CD8-positive, alpha-beta memory T cell (primary cell): Measurements from ENCODE around the gene CBX3. TPM values are rescaled to one million over a fixed set of nuclear protein-coding genes. Genes with fewer than 3 reads are reported as not detected.
A peak's percentile ranks its signal among the peaks of the same experiment; 100 is the strongest.

ENCODE experiments used
- CTCF ChIA-PET: fragments of 350-600 bp; sonication (Branson Sonifier 250); formaldehyde crosslinking; loops from one replicate; lab custom pipeline; 2021; ENCODE audit warnings: antibody characterized with exemption; lab: Charles Lee
- POLR2A ChIA-PET: fragments of 350-600 bp; sonication (Branson Sonifier 250); formaldehyde crosslinking; loops from one replicate; lab custom pipeline; 2021; ENCODE audit warnings: antibody characterized with exemption; lab: Charles Lee
- DNase-seq, 5 donors: peaks; one replicate each; pipeline versions ENCODE4 v3.0.0 to v3.0.0-alpha.2; 2020 to 2022; ENCODE audit warnings: mixed read lengths in 1 of 5
- H3K27ac ChIP-seq: one replicate; pipeline ENCODE4 v1.7.0; 2013; ENCODE audit warnings: low read depth, mild to moderate bottlenecking, low read length, moderate library complexity
- H3K27me3 ChIP-seq: 2 replicates; pipeline ENCODE4 v1.7.0; 2013; ENCODE audit warnings: low read length, mild to moderate bottlenecking; ENCODE audit not compliant: insufficient read depth, poor library complexity, severe bottlenecking
- H3K36me3 ChIP-seq: 2 replicates; pipeline ENCODE4 v1.7.0; 2013; ENCODE audit warnings: mild to moderate bottlenecking, low read length, moderate library complexity; ENCODE audit not compliant: insufficient read depth
- H3K4me1 ChIP-seq: 2 replicates; pipeline ENCODE4 v1.7.0; 2013; ENCODE audit warnings: mild to moderate bottlenecking, low read length, moderate library complexity; ENCODE audit not compliant: insufficient read depth
- H3K4me3 ChIP-seq: 2 replicates; pipeline ENCODE4 v1.7.0; 2013; ENCODE audit warnings: mild to moderate bottlenecking, low read length
- H3K9me3 ChIP-seq: 2 replicates; pipeline ENCODE4 v1.7.0; 2013; ENCODE audit warnings: mild to moderate bottlenecking, low read length
- H3K27ac Mint-ChIP-seq, 8 donors: one replicate each; pipeline ENCODE4 v1.8.0; 2020 to 2021; ENCODE audit warnings: mixed read lengths in 8 of 8, mild to moderate bottlenecking in 6 of 8, inconsistent platforms in 3 of 8, moderate library complexity in 3 of 8
- H3K27me3 Mint-ChIP-seq, 2 donors: one replicate each; pipeline ENCODE4 v1.8.0; 2020 to 2021; ENCODE audit warnings: mixed read lengths in 2 of 2, mild to moderate bottlenecking in 1 of 2, moderate library complexity in 1 of 2
- H3K36me3 Mint-ChIP-seq, 3 donors: one replicate each; pipeline ENCODE4 v1.8.0; 2020 to 2021; ENCODE audit warnings: mixed read lengths in 3 of 3, inconsistent platforms in 1 of 3, mild to moderate bottlenecking in 1 of 3
- H3K4me1 Mint-ChIP-seq, 3 donors: one replicate each; pipeline ENCODE4 v1.8.0; 2020 to 2021; ENCODE audit warnings: mixed read lengths in 3 of 3, inconsistent platforms in 1 of 3, mild to moderate bottlenecking in 1 of 3
- H3K4me3 Mint-ChIP-seq, 7 donors: one replicate each; pipeline ENCODE4 v1.8.0; 2020 to 2021; ENCODE audit warnings: mixed read lengths in 7 of 7, mild to moderate bottlenecking in 6 of 7, moderate library complexity in 4 of 7, inconsistent platforms in 2 of 7
- H3K9me3 Mint-ChIP-seq, 5 donors: one replicate each; pipeline ENCODE4 v1.8.0; 2020 to 2022; ENCODE audit warnings: mixed read lengths in 5 of 5, mild to moderate bottlenecking in 3 of 5, moderate library complexity in 2 of 5, inconsistent platforms in 1 of 5
- polyA plus RNA-seq: library from polyadenylated mRNA; unstranded; fragments of 300-500 nt; fragmentation: Illumina TruSeq; gene quantifications from one replicate; pipeline ENCODE4 v1.2.3, GENCODE V29; 2021
- total RNA-seq, 2 experiments: library from RNA; stranded (reverse); gene quantifications; one replicate each; pipeline ENCODE4 v1.2.3, GENCODE V29; 2021

The CBX3 gene
- total and polyA plus RNA-seq, 3 experiments from 2014 or later: 107 to 296 (median 293) TPM

- peaks cover 39 to 76% (median 42%) of the 10 kb centered on the region in 3 donors for H3K36me3 Mint-ChIP-seq
Observed at GRCh38 chr7:26198781-26199169, 2.8 kb upstream of the CBX3 start.

GRCh38 chr7:26199301-26200037, 2.1 kb upstream of the CBX3 start:
- H3K4me3 ChIP-seq: peak overlapping the region; percentile 94
- DNase-seq: peak in 4 of 5 donors; percentile 52 to 83 (median 64)
- H3K4me1 Mint-ChIP-seq: peaks cover 50 to 60% (median 55%) of the 10 kb centered on the region in 3 donors
- peak overlapping the region; percentile 92 to 100 (median 99) for H3K4me3 Mint-ChIP-seq
- no peaks in the 10 kb centered on the region for H3K9me3 ChIP-seq
- ChIA-PET CTCF (interaction anchor here (1.0 to 10.1 kb wide), 14 partner anchors 9 to 307 kb away, joined by 3 to 94 read pairs (median 8); partner anchors contain the start of genes NFE2L3 and SNX10), POLR2A (interaction anchor here (0.6 to 6.1 kb wide), 13 partner anchors 7 to 109 kb away, joined by 3 to 55 read pairs (median 5); partner anchors contain the start of genes NFE2L3 and SNX10)
- H3K36me3 Mint-ChIP-seq: peaks cover 35 to 69% (median 37%) of the 10 kb centered on the region in 3 donors
- peaks cover 0 to 14% of the 10 kb centered on the region in 2 donors for H3K27me3 Mint-ChIP-seq
- H3K36me3 ChIP-seq: peaks cover 45% of the 10 kb centered on the region
- H3K27ac ChIP-seq: peak overlapping the region; percentile 93
- H3K9me3 Mint-ChIP-seq: peaks cover 0 to 5% (median 0%) of the 10 kb centered on the region in 5 donors
- H3K27ac Mint-ChIP-seq: peak overlapping the region; percentile 95 to 100 (median 98)
- peaks cover 41% of the 10 kb centered on the region for H3K4me1 ChIP-seq
- H3K27me3 ChIP-seq: no peaks in the 10 kb centered on the region

More at GRCh38 chr7:26198781-26199169, 2.8 kb upstream of the CBX3 start:
- H3K27ac Mint-ChIP-seq: peak overlapping the region; percentile 95 to 100 (median 98)
- peak overlapping the region; percentile 94 for H3K4me3 ChIP-seq
- ChIA-PET POLR2A (interaction anchor here (0.6 to 6.1 kb wide), 8 partner anchors 11 to 120 kb away, joined by 3 to 55 read pairs (median 5); partner anchors contain the start of gene NFE2L3), CTCF (interaction anchor here (0.7 to 10.1 kb wide), 18 partner anchors 10 to 306 kb away, joined by 3 to 94 read pairs (median 5); partner anchors contain the start of genes NFE2L3 and SNX10)
- H3K27ac ChIP-seq: peak overlapping the region; percentile 93
- peak overlapping the region; percentile 92 to 100 (median 99) for H3K4me3 Mint-ChIP-seq
- peaks cover 42% of the 10 kb centered on the region for H3K4me1 ChIP-seq
- H3K9me3 Mint-ChIP-seq: peaks cover 0 to 5% (median 0%) of the 10 kb centered on the region in 5 donors
- H3K9me3 ChIP-seq: no peaks in the 10 kb centered on the region
- no peaks in the 10 kb centered on the region for H3K27me3 ChIP-seq
- H3K36me3 ChIP-seq: peaks cover 49% of the 10 kb centered on the region
- no peak for DNase-seq
- H3K4me1 Mint-ChIP-seq: peaks cover 51 to 60% (median 55%) of the 10 kb centered on the region in 3 donors
- H3K27me3 Mint-ChIP-seq: peaks cover 0 to 14% of the 10 kb centered on the region in 2 donors

- CTCF ChIA-PET: interaction anchor here (1.3 to 10.1 kb wide), 8 partner anchors 8 to 307 kb away, joined by 4 to 94 read pairs (median 9); partner anchors contain the start of gene NFE2L3
- peaks cover 0 to 5% (median 0%) of the 10 kb centered on the region in 5 donors for H3K9me3 Mint-ChIP-seq
- POLR2A ChIA-PET: interaction anchor here (0.7 to 6.1 kb wide), 11 partner anchors 8 to 94 kb away, joined by 3 to 55 read pairs (median 4); partner anchors contain the start of genes NFE2L3 and SNX10
- peaks cover 0 to 14% of the 10 kb centered on the region in 2 donors for H3K27me3 Mint-ChIP-seq
- Histone ChIP-seq H3K27ac (peak overlapping the region; percentile 93), H3K4me3 (peak overlapping the region; percentile 94), H3K36me3 (peaks cover 43% of the 10 kb centered on the region), H3K9me3 (no peaks in the 10 kb centered on the region), H3K4me1 (peaks cover 38% of the 10 kb centered on the region), H3K27me3 (no peaks in the 10 kb centered on the region)
- peaks cover 35 to 67% (median 36%) of the 10 kb centered on the region in 3 donors for H3K36me3 Mint-ChIP-seq
- H3K27ac Mint-ChIP-seq: peak overlapping the region; percentile 95 to 100 (median 98)
- peaks cover 51 to 60% (median 54%) of the 10 kb centered on the region in 3 donors for H3K4me1 Mint-ChIP-seq
- DNase-seq: peak; percentile 68 to 85 (median 79)
- H3K4me3 Mint-ChIP-seq: peak overlapping the region; percentile 92 to 100 (median 99)
Observed at GRCh38 chr7:26200038-26200443, 1.5 kb upstream of the CBX3 start.

GRCh38 chr7:26200444-26201246, 900 bp upstream of the CBX3 start, which contains the start of gene HNRNPA2B1:
Gene HNRNPA2B1 (minus strand): TSS chr7:26200746. CDS start chr7:26200577, 169 bp downstream.
- H3K9me3 ChIP-seq: no peaks in the 10 kb centered on the region
- peak; percentile 93 to 99 (median 99) for DNase-seq
- Mint-ChIP-seq H3K4me3 (peak within 1 kb of the TSS; percentile 92 to 100 (median 99)), H3K27ac (peak within 1 kb of the TSS; percentile 95 to 100 (median 98)), H3K4me1 (peaks cover 51 to 60% (median 54%) of the 10 kb centered on the region in 3 donors), H3K9me3 (peaks cover 0 to 5% (median 0%) of the 10 kb centered on the region in 5 donors), H3K27me3 (peaks cover 0 to 14% of the 10 kb centered on the region in 2 donors), H3K36me3 (peaks cover 29 to 67% (median 32%) of the 10 kb centered on the region in 3 donors)
- POLR2A ChIA-PET: interaction anchor here (0.6 to 6.1 kb wide), 14 partner anchors 8 to 1540 kb away, joined by 3 to 55 read pairs (median 5); partner anchors contain the start of genes NFE2L3, SNX10 and TAX1BP1
- H3K4me3 ChIP-seq: peak within 1 kb of the TSS; percentile 94
- peaks cover 37% of the 10 kb centered on the region for H3K36me3 ChIP-seq
- CTCF ChIA-PET: interaction anchor here (0.7 to 10.1 kb wide), 10 partner anchors 8 to 308 kb away, joined by 3 to 94 read pairs (median 6); partner anchors contain the start of gene NFE2L3
- peak within 1 kb of the TSS; percentile 93 for H3K27ac ChIP-seq
- peaks cover 36% of the 10 kb centered on the region for H3K4me1 ChIP-seq
- no peaks in the 10 kb centered on the region for H3K27me3 ChIP-seq

DNA sequence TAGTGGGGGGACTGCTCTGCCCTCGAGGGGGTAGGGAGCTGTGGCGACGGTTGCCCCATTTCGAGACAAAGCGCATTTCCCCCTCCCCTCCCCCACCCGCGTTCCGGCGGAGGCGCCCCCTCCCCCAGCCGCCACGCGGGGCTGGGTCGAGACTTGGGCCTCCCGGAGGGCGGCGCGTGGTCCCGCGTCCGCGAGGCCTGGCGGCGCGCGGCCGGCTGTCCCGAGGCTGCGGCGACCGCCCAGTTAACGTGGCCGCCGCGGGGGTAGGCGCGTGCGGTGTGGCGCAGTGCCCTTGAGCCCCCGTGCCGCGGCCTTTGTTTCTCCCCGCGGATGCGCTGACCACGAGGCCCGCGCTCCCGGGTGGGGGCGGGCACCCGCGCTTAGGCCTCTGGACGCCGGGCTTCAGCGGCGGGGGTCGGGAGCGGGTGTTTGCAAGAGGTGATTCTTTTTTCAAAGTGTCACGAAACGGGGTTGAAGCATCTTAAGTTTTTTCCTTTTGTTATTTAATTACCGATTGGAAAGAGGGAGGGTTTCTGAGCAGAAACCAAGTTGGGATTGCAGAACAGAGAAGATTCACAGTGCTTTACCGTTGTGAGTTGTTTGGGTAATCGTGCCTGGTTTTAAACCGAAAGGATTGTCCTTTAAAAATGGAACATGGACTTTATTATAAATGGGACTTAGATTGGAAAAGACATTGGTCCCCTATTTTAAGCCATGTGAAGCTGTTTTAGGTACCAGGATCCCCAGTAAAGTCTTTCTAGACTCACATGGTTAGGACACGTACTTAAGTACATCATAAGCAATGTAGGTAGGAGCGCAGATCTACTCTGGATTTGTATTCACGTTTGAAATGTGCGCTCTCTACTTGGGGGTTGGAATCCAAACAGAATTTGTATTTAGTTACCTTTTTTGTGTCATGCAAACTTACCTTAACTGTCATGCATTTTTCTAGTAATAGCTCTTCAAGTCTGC, 760 bp downstream of the CBX3 start:
- CTCF ChIA-PET: interaction anchor here (0.7 to 2.0 kb wide), 8 partner anchors 8 to 123 kb away, joined by 3 to 6 read pairs (median 4); no protein-coding TSS in a partner anchor
- H3K4me3 Mint-ChIP-seq: peak overlapping the region; percentile 78 to 98 (median 92)

DNA sequence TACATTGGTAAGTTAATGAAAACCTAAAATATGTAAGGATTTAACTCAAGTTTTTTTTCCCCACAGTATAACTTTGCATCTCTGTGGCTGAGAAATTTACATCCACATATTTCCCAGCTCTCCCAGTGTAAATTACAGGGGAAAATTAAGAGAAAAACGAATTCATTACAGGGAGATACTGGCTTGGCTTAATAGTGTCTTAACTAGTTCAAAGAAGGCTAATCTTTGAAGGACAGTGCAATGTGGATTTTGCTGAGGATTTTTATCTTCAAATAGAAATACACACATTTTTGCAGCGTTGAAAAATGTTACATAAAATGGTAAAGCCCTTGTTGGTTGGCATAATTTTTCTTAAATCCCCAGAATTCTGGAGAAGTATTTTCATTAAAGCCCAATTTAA, 1.5 kb downstream of the CBX3 start:
- Histone ChIP-seq H3K36me3 (peaks cover 22% of the 10 kb centered on the region), H3K4me3 (peak overlapping the region; percentile 69), H3K27me3 (no peaks in the 10 kb centered on the region), H3K9me3 (no peaks in the 10 kb centered on the region), H3K4me1 (peaks cover 23% of the 10 kb centered on the region), H3K27ac (peak overlapping the region; percentile 81)
- peaks cover 0 to 5% (median 0%) of the 10 kb centered on the region in 5 donors for H3K9me3 Mint-ChIP-seq
- no peak for DNase-seq
- CTCF ChIA-PET: interaction anchor here (0.7 to 1.2 kb wide), 4 partner anchors 9 to 124 kb away, joined by 3 to 4 read pairs (median 3); no protein-coding TSS in a partner anchor
- H3K36me3 Mint-ChIP-seq: peaks cover 10 to 66% (median 15%) of the 10 kb centered on the region in 3 donors
- POLR2A ChIA-PET: interaction anchor here (1.5 to 2.1 kb wide), 4 partner anchors 11 to 124 kb away, joined by 4 to 8 read pairs (median 4); no protein-coding TSS in a partner anchor
- peak overlapping the region; percentile 78 to 94 (median 92) for H3K4me3 Mint-ChIP-seq
- H3K27me3 Mint-ChIP-seq: peaks cover 0 to 14% of the 10 kb centered on the region in 2 donors
- H3K4me1 Mint-ChIP-seq: peaks cover 42 to 56% (median 49%) of the 10 kb centered on the region in 3 donors
- H3K27ac Mint-ChIP-seq: peak overlapping the region; percentile 59 to 94 (median 88)

More for the DNA sequence above, 760 bp downstream of the CBX3 start:
- H3K4me1 ChIP-seq: peaks cover 28% of the 10 kb centered on the region
- Mint-ChIP-seq H3K36me3 (peaks cover 12 to 64% (median 17%) of the 10 kb centered on the region in 3 donors), H3K4me1 (peaks cover 47 to 60% (median 51%) of the 10 kb centered on the region in 3 donors), H3K27me3 (peaks cover 0 to 14% of the 10 kb centered on the region in 2 donors), H3K27ac (peak overlapping the region; percentile 59 to 99 (median 91)), H3K9me3 (peaks cover 0 to 5% (median 0%) of the 10 kb centered on the region in 5 donors)
- H3K27me3 ChIP-seq: no peaks in the 10 kb centered on the region
- DNase-seq: peak in 4 of 5 donors; percentile 44 to 77 (median 58)
- H3K4me3 ChIP-seq: peak overlapping the region; percentile 69
- POLR2A ChIA-PET: interaction anchor here (0.6 to 6.1 kb wide), 11 partner anchors 8 to 310 kb away, joined by 3 to 55 read pairs (median 4); partner anchors contain the start of gene NFE2L3
- H3K36me3 ChIP-seq: peaks cover 26% of the 10 kb centered on the region
- H3K27ac ChIP-seq: peak overlapping the region; percentile 81
- no peaks in the 10 kb centered on the region for H3K9me3 ChIP-seq
